GM12878 (cell line): Measurements from ENCODE around the gene KLF6.

Source experiments
- ATF3 ChIP-seq: IDR thresholded peaks from 2 replicates; pipeline ENCODE4 v1.6.1; 2011; ENCODE audit warnings: low read depth, mild to moderate bottlenecking, low read length, moderate library complexity, borderline replicate concordance; ENCODE audit errors: extremely low read depth
- EZH2 ChIP-seq: IDR thresholded peaks from 2 replicates; pipeline ENCODE4 v1.6.1; 2012; ENCODE audit warnings: low read depth, mild to moderate bottlenecking, control low read depth, inconsistent platforms, low read length, borderline replicate concordance; ENCODE audit not compliant: control insufficient read depth
- HDAC6 ChIP-seq: fragments of 200-600 bp; sonication (generic); IDR thresholded peaks from one replicate; pipeline ENCODE4 v1.8.0; 2017; ENCODE audit warnings: antibody characterized with exemption; ENCODE audit not compliant: unreplicated experiment
- NRF1 ChIP-seq: conservative IDR thresholded peaks from 2 replicates; pipeline ENCODE4 v1.6.1; 2011; ENCODE audit warnings: mild to moderate bottlenecking, low read depth, low read length, improper control_type of control experiment
- POLR2A ChIP-seq: IDR thresholded peaks from 2 replicates; pipeline ENCODE4 v1.6.1; 2011; ENCODE audit warnings: low read depth, mild to moderate bottlenecking, low read length
- POLR2AphosphoS5 ChIP-seq: IDR thresholded peaks from 2 replicates; pipeline ENCODE4 v1.6.1; 2011; ENCODE audit warnings: mild to moderate bottlenecking, low read length, inconsistent platforms
- RCOR1 ChIP-seq: conservative IDR thresholded peaks from 2 replicates; pipeline ENCODE4 v1.6.1; 2012; ENCODE audit warnings: low read depth, low read length, improper control_type of control experiment
- SMARCA5 ChIP-seq: fragments of 450-650 bp; IDR thresholded peaks from 2 replicates; pipeline ENCODE4 v1.6.1; 2017; ENCODE audit warnings: mild to moderate bottlenecking
- ZBTB4 ChIP-seq: fragments of 450-650 bp; formaldehyde crosslinking; IDR thresholded peaks from 2 replicates; pipeline ENCODE4 v1.4.0; 2022; ENCODE audit warnings: mild to moderate bottlenecking, moderate library complexity
- TF ChIP-seq, protein P1 (sequence below), 3 experiments: IDR thresholded peaks in 2 of 3; conservative IDR thresholded peaks in 1 of 3; 2 replicates each; pipeline ENCODE4 v1.5.1; 2011; ENCODE audit warnings: low read depth in 3 of 3, low read length in 3 of 3, mild to moderate bottlenecking in 3 of 3, control low read depth in 2 of 3, moderate library complexity in 2 of 3, inconsistent platforms in 1 of 3, mixed read lengths in 1 of 3; ENCODE audit not compliant: control insufficient read depth in 2 of 3, insufficient read depth in 1 of 3; ENCODE audit errors: extremely low read depth in 1 of 3
- TF ChIP-seq, protein P2 (sequence below): IDR thresholded peaks from 2 replicates; pipeline ENCODE4 v1.6.1; 2011; ENCODE audit warnings: low read depth, low read length, improper control_type of control experiment, borderline replicate concordance
- TF ChIP-seq, protein P3 (sequence below): IDR thresholded peaks from 2 replicates; pipeline ENCODE4 v1.6.1; 2012; ENCODE audit warnings: low read length, inconsistent platforms
- TF ChIP-seq, protein P4 (sequence below): fragments of 450-650 bp; formaldehyde crosslinking; IDR thresholded peaks from 2 replicates; pipeline ENCODE4 v1.4.0; 2020; ENCODE audit warnings: mild to moderate bottlenecking, moderate library complexity
- TF ChIP-seq, protein P5 (sequence below): fragments of 450-650 bp; IDR thresholded peaks from 2 replicates; pipeline ENCODE4 v1.6.1; 2014; ENCODE audit warnings: mild to moderate bottlenecking

GRCh38 chr10:3766046-3766756 lies 18.8 kb downstream of the KLF6 start:
- TF ChIP-seq, protein P1, sequence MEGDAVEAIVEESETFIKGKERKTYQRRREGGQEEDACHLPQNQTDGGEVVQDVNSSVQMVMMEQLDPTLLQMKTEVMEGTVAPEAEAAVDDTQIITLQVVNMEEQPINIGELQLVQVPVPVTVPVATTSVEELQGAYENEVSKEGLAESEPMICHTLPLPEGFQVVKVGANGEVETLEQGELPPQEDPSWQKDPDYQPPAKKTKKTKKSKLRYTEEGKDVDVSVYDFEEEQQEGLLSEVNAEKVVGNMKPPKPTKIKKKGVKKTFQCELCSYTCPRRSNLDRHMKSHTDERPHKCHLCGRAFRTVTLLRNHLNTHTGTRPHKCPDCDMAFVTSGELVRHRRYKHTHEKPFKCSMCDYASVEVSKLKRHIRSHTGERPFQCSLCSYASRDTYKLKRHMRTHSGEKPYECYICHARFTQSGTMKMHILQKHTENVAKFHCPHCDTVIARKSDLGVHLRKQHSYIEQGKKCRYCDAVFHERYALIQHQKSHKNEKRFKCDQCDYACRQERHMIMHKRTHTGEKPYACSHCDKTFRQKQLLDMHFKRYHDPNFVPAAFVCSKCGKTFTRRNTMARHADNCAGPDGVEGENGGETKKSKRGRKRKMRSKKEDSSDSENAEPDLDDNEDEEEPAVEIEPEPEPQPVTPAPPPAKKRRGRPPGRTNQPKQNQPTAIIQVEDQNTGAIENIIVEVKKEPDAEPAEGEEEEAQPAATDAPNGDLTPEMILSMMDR (IDR thresholded peaks at IDR 0.05 in 2 of 3, conservative IDR thresholded peaks at IDR 0.05 in 1 of 3; ENCODE audit: control insufficient read depth in 2 of 3, extremely low read depth in 1 of 3, insufficient read depth in 1 of 3, low read depth in 3 of 3, low read length in 3 of 3) = no peak
- TF ChIP-seq HDAC6 (no peak), POLR2A (no peak), NRF1 (no peak), POLR2AphosphoS5 (no peak), ZBTB4 (CRISPR knock-in tag) (no peak), RCOR1 (no peak), ATF3 (no peak), EZH2 (no peak), SMARCA5 (no peak)
- TF ChIP-seq, protein P2, sequence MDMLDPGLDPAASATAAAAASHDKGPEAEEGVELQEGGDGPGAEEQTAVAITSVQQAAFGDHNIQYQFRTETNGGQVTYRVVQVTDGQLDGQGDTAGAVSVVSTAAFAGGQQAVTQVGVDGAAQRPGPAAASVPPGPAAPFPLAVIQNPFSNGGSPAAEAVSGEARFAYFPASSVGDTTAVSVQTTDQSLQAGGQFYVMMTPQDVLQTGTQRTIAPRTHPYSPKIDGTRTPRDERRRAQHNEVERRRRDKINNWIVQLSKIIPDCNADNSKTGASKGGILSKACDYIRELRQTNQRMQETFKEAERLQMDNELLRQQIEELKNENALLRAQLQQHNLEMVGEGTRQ = no peak
- TF ChIP-seq, protein P3, sequence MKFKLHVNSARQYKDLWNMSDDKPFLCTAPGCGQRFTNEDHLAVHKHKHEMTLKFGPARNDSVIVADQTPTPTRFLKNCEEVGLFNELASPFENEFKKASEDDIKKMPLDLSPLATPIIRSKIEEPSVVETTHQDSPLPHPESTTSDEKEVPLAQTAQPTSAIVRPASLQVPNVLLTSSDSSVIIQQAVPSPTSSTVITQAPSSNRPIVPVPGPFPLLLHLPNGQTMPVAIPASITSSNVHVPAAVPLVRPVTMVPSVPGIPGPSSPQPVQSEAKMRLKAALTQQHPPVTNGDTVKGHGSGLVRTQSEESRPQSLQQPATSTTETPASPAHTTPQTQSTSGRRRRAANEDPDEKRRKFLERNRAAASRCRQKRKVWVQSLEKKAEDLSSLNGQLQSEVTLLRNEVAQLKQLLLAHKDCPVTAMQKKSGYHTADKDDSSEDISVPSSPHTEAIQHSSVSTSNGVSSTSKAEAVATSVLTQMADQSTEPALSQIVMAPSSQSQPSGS = no peak
- TF ChIP-seq, protein P4, sequence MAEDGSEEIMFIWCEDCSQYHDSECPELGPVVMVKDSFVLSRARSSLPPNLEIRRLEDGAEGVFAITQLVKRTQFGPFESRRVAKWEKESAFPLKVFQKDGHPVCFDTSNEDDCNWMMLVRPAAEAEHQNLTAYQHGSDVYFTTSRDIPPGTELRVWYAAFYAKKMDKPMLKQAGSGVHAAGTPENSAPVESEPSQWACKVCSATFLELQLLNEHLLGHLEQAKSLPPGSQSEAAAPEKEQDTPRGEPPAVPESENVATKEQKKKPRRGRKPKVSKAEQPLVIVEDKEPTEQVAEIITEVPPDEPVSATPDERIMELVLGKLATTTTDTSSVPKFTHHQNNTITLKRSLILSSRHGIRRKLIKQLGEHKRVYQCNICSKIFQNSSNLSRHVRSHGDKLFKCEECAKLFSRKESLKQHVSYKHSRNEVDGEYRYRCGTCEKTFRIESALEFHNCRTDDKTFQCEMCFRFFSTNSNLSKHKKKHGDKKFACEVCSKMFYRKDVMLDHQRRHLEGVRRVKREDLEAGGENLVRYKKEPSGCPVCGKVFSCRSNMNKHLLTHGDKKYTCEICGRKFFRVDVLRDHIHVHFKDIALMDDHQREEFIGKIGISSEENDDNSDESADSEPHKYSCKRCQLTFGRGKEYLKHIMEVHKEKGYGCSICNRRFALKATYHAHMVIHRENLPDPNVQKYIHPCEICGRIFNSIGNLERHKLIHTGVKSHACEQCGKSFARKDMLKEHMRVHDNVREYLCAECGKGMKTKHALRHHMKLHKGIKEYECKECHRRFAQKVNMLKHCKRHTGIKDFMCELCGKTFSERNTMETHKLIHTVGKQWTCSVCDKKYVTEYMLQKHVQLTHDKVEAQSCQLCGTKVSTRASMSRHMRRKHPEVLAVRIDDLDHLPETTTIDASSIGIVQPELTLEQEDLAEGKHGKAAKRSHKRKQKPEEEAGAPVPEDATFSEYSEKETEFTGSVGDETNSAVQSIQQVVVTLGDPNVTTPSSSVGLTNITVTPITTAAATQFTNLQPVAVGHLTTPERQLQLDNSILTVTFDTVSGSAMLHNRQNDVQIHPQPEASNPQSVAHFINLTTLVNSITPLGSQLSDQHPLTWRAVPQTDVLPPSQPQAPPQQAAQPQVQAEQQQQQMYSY (CRISPR knock-in tag) = no peak
- TF ChIP-seq, protein P5, sequence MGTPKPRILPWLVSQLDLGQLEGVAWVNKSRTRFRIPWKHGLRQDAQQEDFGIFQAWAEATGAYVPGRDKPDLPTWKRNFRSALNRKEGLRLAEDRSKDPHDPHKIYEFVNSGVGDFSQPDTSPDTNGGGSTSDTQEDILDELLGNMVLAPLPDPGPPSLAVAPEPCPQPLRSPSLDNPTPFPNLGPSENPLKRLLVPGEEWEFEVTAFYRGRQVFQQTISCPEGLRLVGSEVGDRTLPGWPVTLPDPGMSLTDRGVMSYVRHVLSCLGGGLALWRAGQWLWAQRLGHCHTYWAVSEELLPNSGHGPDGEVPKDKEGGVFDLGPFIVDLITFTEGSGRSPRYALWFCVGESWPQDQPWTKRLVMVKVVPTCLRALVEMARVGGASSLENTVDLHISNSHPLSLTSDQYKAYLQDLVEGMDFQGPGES = no peak
